Stimulated activated CD8-positive, alpha-beta memory T cell treated with anti-CD3 and anti-CD28 coated beads, Interleukin-12 subunit alpha, Interleukin-12 subunit beta, amount 100 ng/mL, for 24 hours (primary cell): Measurements from ENCODE around the gene TAF10.

Experiments used
- DNase-seq: peaks from one replicate; pipeline ENCODE4 v3.0.0-alpha.2; 2020; ENCODE audit errors: extremely low read depth

Gene TAF10

GRCh38 chr11:6625156-6625831 lies 13.3 kb upstream of the TAF10 start:
- DNase-seq, result no peak

DNA sequence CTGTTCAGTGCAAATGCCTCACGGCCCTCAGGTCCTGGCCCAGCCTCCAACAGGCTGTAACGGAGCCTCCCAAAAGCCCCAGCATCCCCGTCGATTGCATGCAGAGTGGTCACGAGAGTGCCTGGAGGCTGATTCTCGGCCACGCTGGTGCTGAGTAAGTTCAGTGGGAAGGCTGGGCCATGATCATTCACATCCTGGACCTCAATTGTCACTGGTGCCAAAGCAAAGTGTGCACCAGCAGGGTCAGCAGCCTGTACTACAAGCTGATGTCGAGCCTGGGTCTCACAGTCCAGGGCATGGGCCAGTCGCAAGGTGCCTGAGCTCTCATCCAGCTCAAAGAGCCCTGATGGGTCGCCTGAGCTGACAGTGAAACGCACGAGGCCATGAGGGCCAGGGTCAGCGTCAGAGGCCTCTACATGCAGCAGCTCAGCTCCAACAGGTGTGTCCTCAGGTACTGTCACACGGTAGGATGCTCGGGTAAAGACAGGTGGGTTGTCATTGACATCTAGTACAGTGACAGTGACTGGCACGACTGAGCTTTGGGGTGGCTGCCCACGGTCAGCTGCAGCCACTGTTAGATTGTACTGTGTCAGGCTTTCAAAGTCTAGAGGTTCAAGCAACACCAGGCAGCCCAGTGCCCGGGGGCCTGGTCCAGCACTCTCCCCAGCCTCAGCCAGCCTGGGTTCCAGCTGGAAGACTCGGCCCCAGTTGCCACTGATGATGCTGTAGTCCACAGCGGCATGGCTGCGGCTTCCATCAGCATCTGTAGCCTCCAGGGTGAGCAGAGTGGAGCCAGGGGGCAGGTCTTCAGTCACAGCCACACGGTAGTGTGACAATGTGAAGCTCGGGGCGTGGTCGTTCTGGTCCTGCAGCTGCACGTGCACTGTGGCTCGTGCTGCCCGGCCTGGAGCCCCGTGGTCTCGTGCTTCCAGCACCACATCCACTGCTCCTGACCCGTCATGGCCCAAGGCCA lies 11.7 kb upstream of the TAF10 start:
- DNase-seq, result no peak

- DNase-seq, result no peak
These were observed 10.5 kb upstream of the TAF10 start for GRCh38 chr11:6622261-6623171.

GRCh38 chr11:6621711-6622211 lies 9.7 kb upstream of the TAF10 start:
- DNase-seq, result no peak

DNA sequence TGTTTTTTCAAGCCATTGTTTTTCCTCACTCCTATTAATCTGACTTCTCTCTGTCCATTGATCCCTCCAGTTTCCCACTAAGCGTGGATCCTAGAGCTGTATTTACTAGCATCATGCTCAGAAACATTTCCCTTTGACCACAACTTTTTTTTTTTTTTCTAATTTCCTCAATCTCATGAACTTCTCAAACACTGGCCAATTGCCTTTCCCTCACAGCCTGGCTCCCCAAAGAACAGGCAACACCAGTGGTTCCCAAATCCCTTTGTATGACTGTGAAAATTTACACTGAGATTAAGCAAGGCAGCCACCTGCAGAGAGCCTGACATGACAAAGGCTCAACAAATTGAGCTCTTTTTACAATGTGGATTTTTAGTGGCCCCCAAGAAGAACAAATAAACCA lies 8.6 kb upstream of the TAF10 start:
- DNase-seq, result no peak

DNA sequence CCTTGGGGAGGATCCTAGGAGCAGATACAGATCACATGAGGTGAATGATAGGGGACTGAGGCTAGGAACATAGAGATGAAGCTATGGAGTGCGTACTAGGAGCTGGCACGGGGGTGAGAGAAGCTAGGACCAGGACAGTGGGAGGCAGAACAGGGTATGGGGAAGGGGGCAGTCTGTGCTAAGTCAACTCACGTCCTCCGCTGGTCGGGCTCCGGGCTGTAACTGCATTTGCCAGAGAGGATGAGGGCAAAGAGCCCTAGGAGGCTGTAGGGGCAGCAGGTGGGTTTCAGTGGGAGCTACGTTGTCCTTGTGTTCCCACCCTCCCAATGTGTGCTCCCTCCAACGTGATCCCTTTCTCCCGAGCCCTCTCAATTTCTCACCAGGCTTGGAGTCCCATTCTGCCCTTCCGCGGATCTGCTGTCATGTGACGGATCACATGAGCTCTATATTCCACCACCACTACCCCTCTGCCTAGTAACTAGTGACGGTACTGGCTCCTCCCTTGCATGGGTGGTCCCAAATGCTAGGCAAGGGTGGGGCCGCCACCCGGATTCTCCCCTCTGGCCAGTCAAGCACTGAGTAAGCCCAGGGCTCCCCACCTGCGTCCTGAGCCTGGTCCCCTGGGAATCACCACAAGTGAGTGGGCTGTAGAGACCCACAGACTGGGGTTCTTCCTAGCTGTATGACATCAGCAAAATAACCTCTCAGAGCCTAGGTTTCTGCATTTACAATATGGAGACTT lies 7.2 kb upstream of the TAF10 start, which contains the start of gene TPP1:
TPP1 (minus strand) TSS at position 419 of the 742 bp plus-strand sequence; CDS start at position 397, 22 bp downstream.
- DNase-seq, result peak; percentile 68

GRCh38 chr11:6618117-6619003 lies 6.3 kb upstream of the TAF10 start:
- no peak for DNase-seq

GRCh38 chr11:6617315-6617781 lies 5.3 kb upstream of the TAF10 start:
- no peak for DNase-seq

DNA sequence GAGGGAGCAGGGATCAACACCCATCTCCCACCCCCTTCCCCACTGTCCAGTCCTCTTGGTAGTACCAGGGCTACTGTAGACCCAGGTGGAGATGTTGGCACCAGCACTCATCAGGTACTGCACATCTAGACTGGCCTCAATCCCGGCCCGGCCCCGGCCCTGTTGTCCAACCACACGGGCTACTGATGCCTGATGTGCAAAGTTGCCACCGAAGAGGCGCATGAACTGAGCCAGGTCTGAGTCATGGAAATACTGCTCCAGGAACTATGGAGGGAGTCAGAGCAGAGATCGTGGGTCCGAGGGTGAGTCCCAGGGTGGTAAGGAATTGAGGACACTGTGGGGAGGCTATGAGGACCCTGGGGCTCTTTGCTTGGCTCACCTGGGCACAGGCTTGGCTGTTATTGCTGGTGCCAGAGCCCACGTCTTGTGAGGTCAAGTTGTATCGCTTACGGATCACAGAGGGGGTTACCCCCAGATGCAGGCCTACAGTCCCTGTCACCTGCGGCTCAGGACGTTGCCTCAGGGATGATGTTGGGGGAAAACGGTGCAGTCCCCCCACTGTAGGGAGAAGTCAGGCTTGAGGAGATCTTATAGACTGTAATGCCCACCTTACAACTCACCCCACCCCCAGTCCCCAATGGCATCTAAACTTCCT lies 4.7 kb upstream of the TAF10 start:
- DNase-seq, result no peak

DNA sequence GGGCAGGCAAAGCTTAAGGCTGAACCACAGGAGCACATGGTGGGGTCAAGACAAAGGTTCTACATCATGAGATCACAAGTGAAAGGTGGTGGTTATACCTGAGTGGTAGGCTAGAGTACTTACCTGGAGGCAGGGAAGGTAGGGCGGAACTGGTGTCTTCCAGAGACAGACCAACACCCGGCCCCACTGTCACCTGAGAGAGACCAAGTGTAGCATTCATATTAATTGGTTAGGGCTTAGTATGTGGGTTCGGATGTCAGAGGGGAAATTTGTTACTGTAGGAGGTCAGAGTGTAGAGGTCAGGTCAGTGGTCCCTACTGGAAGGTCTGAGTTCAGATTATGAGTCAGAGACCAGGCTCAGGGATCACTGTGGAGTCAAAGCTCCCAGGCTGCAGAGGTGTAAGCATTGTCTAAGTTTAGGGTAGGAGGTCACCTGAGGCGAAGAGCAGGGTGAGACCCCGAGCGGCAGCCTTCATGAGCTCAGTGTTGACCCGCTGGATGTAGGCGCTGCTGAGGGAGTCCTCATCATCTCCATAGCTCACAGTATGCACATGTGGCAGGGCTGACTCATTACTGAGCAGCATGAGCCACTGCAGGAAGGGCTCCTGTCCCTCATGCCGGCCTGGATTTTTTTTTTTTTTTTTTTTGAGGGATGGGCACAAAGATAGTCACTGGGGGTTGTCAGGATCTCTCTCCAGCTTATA lies 4.0 kb upstream of the TAF10 start:
- DNase-seq, result no peak

- DNase-seq, result no peak
These were observed 3.0 kb upstream of the TAF10 start for GRCh38 chr11:6615046-6615445.

- DNase-seq, result no peak
These were observed 2.4 kb upstream of the TAF10 start for GRCh38 chr11:6614446-6614845.

GRCh38 chr11:6613496-6613895 lies 1.5 kb upstream of the TAF10 start:
- no peak for DNase-seq

- DNase-seq, result no peak
These were observed 128 bp downstream of the TAF10 start for GRCh38 chr11:6611963-6612212.

- DNase-seq, result no peak
These were observed 689 bp downstream of the TAF10 start for GRCh38 chr11:6611092-6611962.

DNA sequence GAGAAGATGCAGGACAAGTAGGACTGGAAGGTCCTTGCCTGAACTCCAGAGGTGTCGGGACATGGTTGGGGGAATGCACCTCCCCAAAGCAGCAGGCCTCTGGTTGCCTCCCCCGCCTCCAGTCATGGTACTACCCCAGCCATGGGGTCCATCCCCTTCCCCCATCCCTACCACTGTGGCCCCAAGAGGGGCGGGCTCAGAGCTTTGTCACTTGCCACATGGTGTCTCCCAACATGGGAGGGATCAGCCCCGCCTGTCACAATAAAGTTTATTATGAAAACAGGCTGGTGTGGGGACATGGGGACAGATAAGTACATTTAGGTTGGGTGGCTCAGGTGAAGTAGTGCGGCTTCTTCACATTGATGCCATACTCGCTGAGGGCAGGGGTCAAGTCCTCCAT lies 1.4 kb downstream of the TAF10 start:
- no peak for DNase-seq

DNA sequence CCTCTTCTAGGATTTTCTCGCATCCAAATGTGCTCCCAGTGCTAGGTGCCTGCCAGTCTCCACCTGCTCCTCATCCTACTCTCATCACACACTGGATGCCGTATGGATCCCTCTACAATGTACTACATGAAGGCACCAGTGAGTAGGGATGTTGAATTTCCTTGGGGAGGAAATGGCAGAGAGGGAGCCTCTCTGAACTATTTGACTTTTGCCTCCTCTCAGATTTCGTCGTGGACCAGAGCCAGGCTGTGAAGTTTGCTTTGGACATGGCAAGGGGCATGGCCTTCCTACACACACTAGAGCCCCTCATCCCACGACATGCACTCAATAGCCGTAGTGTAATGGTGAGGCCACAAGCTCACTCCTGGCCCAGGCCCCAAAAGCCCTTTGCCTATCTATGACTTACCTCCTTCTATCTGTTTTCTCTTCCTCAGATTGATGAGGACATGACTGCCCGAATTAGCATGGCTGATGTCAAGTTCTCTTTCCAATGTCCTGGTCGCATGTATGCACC lies 2.5 kb downstream of the TAF10 start:
- DNase-seq, result no peak
